ENCODE data around the gene LRRC71. TPM values are rescaled to one million over a fixed set of nuclear protein-coding genes. Genes with fewer than 3 reads are reported as not detected.

Gene LRRC71
- total and polyA plus RNA-seq, 7 experiments from 2014 or later, result not detected

- Histone ChIP-seq H3K27me3 (ENCODE audit: control insufficient read depth in 2 of 2, insufficient read depth in 2 of 2, low read length in 2 of 2) (no peaks in the 10 kb centered on the region), H3K4me1 (ENCODE audit: control insufficient read depth in 2 of 2, insufficient read depth in 2 of 2, low read length in 2 of 2) (no peaks in the 10 kb centered on the region), H3K4me3 (ENCODE audit: low read length) (no peak overlapping the region), H3K36me3 (ENCODE audit: control insufficient read depth in 2 of 3, insufficient read depth in 3 of 3, low read length in 3 of 3) (peaks cover 0 to 95% (median 26%) of the 10 kb centered on the region in 3 experiments), H3K27ac (ENCODE audit: low read depth, low read length) (no peak overlapping the region), H3K9me3 (ENCODE audit: control insufficient read depth in 2 of 3, low read length in 3 of 3) (no peaks in the 10 kb centered on the region)
- peaks cover 29 to 75% (median 47%) of the 10 kb centered on the region in 5 donors for H3K36me3 Mint-ChIP-seq
- H3K4me1 Mint-ChIP-seq, result peaks cover 0 to 9% (median 0%) of the 10 kb centered on the region in 7 donors
- ChIA-PET POLR2A (interaction anchor here (1.2 kb wide), 1 partner anchor 18 kb away, joined by 3 read pairs; no protein-coding TSS in a partner anchor), CTCF (no interaction called here)
- ATAC-seq (no peak), DNase-seq (no peak)
- intact Hi-C loops (cut with micrococcal nuclease), result no loop called here
- no peak overlapping the region for H3K4me3 Mint-ChIP-seq
- H3K9me3 Mint-ChIP-seq, result no peaks in the 10 kb centered on the region
- H3K27ac Mint-ChIP-seq, result no peak overlapping the region
- no peaks in the 10 kb centered on the region for H3K27me3 Mint-ChIP-seq
Measured at GRCh38 chr1:156947818-156948525, 27.5 kb downstream of the LRRC71 start.

GRCh38 chr1:156948708-156949107 lies 28.3 kb downstream of the LRRC71 start:
- no peak overlapping the region for H3K4me3 ChIP-seq (ENCODE audit: low read length)
- no peak overlapping the region for H3K27ac Mint-ChIP-seq

GRCh38 chr1:156949127-156949526 lies 28.7 kb downstream of the LRRC71 start:
- no peak overlapping the region for H3K27ac Mint-ChIP-seq
- no peaks in the 10 kb centered on the region for H3K9me3 ChIP-seq (ENCODE audit: control insufficient read depth in 2 of 3, low read length in 3 of 3)
- POLR2A ChIA-PET, result interaction anchor here (1.1 to 1.2 kb wide), 2 partner anchors 11 to 17 kb away, joined by 3 read pairs; no protein-coding TSS in a partner anchor
- H3K4me1 Mint-ChIP-seq, result peaks cover 0 to 9% (median 0%) of the 10 kb centered on the region in 7 donors
- peaks cover 25 to 76% (median 40%) of the 10 kb centered on the region in 5 donors for H3K36me3 Mint-ChIP-seq
- no peaks in the 10 kb centered on the region for H3K4me1 ChIP-seq (ENCODE audit: control insufficient read depth in 2 of 2, insufficient read depth in 2 of 2, low read length in 2 of 2)
- H3K9me3 Mint-ChIP-seq, result no peaks in the 10 kb centered on the region
- no peak overlapping the region for H3K4me3 Mint-ChIP-seq
- intact Hi-C loops (cut with micrococcal nuclease), result no loop called here
- ATAC-seq (no peak), DNase-seq (no peak)
- H3K27ac ChIP-seq (ENCODE audit: low read depth, low read length), result no peak overlapping the region
- H3K4me3 ChIP-seq (ENCODE audit: low read length), result no peak overlapping the region
- peaks cover 0 to 88% (median 25%) of the 10 kb centered on the region in 3 experiments for H3K36me3 ChIP-seq (ENCODE audit: control insufficient read depth in 2 of 3, insufficient read depth in 3 of 3, low read length in 3 of 3)
- H3K27me3 ChIP-seq (ENCODE audit: control insufficient read depth in 2 of 2, insufficient read depth in 2 of 2, low read length in 2 of 2), result no peaks in the 10 kb centered on the region
- CTCF ChIA-PET, result no interaction called here
- no peaks in the 10 kb centered on the region for H3K27me3 Mint-ChIP-seq

More at GRCh38 chr1:156948708-156949107, 28.3 kb downstream of the LRRC71 start:
- Histone ChIP-seq H3K27me3 (ENCODE audit: control insufficient read depth in 2 of 2, insufficient read depth in 2 of 2, low read length in 2 of 2) (no peaks in the 10 kb centered on the region), H3K9me3 (ENCODE audit: control insufficient read depth in 2 of 3, low read length in 3 of 3) (no peaks in the 10 kb centered on the region), H3K36me3 (ENCODE audit: control insufficient read depth in 2 of 3, insufficient read depth in 3 of 3, low read length in 3 of 3) (peaks cover 0 to 92% (median 26%) of the 10 kb centered on the region in 3 experiments), H3K4me1 (ENCODE audit: control insufficient read depth in 2 of 2, insufficient read depth in 2 of 2, low read length in 2 of 2) (no peaks in the 10 kb centered on the region), H3K27ac (ENCODE audit: low read depth, low read length) (no peak overlapping the region)
- peaks cover 0 to 9% (median 0%) of the 10 kb centered on the region in 7 donors for H3K4me1 Mint-ChIP-seq
- DNase-seq (no peak), ATAC-seq (no peak)
- H3K4me3 Mint-ChIP-seq, result no peak overlapping the region
- H3K36me3 Mint-ChIP-seq, result peaks cover 26 to 77% (median 42%) of the 10 kb centered on the region in 5 donors
- ChIA-PET CTCF (no interaction called here), POLR2A (interaction anchor here (1.2 kb wide), 1 partner anchor 17 kb away, joined by 3 read pairs; no protein-coding TSS in a partner anchor)
- no peaks in the 10 kb centered on the region for H3K9me3 Mint-ChIP-seq
- intact Hi-C loops (cut with micrococcal nuclease), result no loop called here
- no peaks in the 10 kb centered on the region for H3K27me3 Mint-ChIP-seq

GRCh38 chr1:156951371-156951770 lies 30.9 kb downstream of the LRRC71 start:
- POLR2A ChIA-PET, result no interaction called here
- H3K27ac Mint-ChIP-seq, result peak overlapping the region in 2 of 9 donors; percentile 11 to 51
- H3K27me3 Mint-ChIP-seq, result no peaks in the 10 kb centered on the region
- H3K27me3 ChIP-seq (ENCODE audit: control insufficient read depth in 2 of 2, insufficient read depth in 2 of 2, low read length in 2 of 2), result no peaks in the 10 kb centered on the region
- H3K9me3 Mint-ChIP-seq, result no peaks in the 10 kb centered on the region
- H3K4me1 Mint-ChIP-seq, result peaks cover 0 to 5% (median 0%) of the 10 kb centered on the region in 7 donors
- ATAC-seq (no peak), DNase-seq (no peak)
- H3K9me3 ChIP-seq (ENCODE audit: control insufficient read depth in 2 of 3, low read length in 3 of 3), result no peaks in the 10 kb centered on the region
- intact Hi-C loops (cut with micrococcal nuclease), result no loop called here
- no peak overlapping the region for H3K4me3 ChIP-seq (ENCODE audit: low read length)
- peaks cover 0 to 87% (median 15%) of the 10 kb centered on the region in 3 experiments for H3K36me3 ChIP-seq (ENCODE audit: control insufficient read depth in 2 of 3, insufficient read depth in 3 of 3, low read length in 3 of 3)
- H3K4me1 ChIP-seq (ENCODE audit: control insufficient read depth in 2 of 2, insufficient read depth in 2 of 2, low read length in 2 of 2), result no peaks in the 10 kb centered on the region
- CTCF ChIA-PET, result interaction anchor here (0.6 to 0.7 kb wide), 2 partner anchors 18 to 123 kb away, joined by 3 read pairs; no protein-coding TSS in a partner anchor
- H3K27ac ChIP-seq (ENCODE audit: low read depth, low read length), result no peak overlapping the region
- peaks cover 21 to 75% (median 32%) of the 10 kb centered on the region in 5 donors for H3K36me3 Mint-ChIP-seq
- no peak overlapping the region for H3K4me3 Mint-ChIP-seq

GRCh38 chr1:156953571-156953970 lies 33.1 kb downstream of the LRRC71 start:
- peak overlapping the region in 2 of 9 donors; percentile 51 to 62 for H3K27ac Mint-ChIP-seq
- H3K27me3 Mint-ChIP-seq, result no peaks in the 10 kb centered on the region
- no peak overlapping the region for H3K4me3 Mint-ChIP-seq
- H3K4me1 Mint-ChIP-seq, result peaks cover 0 to 16% (median 7%) of the 10 kb centered on the region in 7 donors
- H3K9me3 Mint-ChIP-seq, result no peaks in the 10 kb centered on the region
- no peak overlapping the region for H3K27ac ChIP-seq (ENCODE audit: low read depth, low read length)
- H3K36me3 Mint-ChIP-seq, result peaks cover 27 to 76% (median 29%) of the 10 kb centered on the region in 5 donors
- ChIA-PET POLR2A (no interaction called here), CTCF (no interaction called here)
- H3K4me1 ChIP-seq (ENCODE audit: control insufficient read depth in 2 of 2, insufficient read depth in 2 of 2, low read length in 2 of 2), result no peaks in the 10 kb centered on the region
- intact Hi-C loops (cut with micrococcal nuclease), result no loop called here
- ATAC-seq (no peak), DNase-seq (no peak)
- H3K27me3 ChIP-seq (ENCODE audit: control insufficient read depth in 2 of 2, insufficient read depth in 2 of 2, low read length in 2 of 2), result no peaks in the 10 kb centered on the region
- no peak overlapping the region for H3K4me3 ChIP-seq (ENCODE audit: low read length)
- H3K36me3 ChIP-seq (ENCODE audit: control insufficient read depth in 2 of 3, insufficient read depth in 3 of 3, low read length in 3 of 3), result peaks cover 0 to 87% (median 6%) of the 10 kb centered on the region in 3 experiments
- no peaks in the 10 kb centered on the region for H3K9me3 ChIP-seq (ENCODE audit: control insufficient read depth in 2 of 3, low read length in 3 of 3)

GRCh38 chr1:156956333-156956732 lies 35.9 kb downstream of the LRRC71 start:
- Mint-ChIP-seq H3K4me1 (peaks cover 8 to 43% (median 27%) of the 10 kb centered on the region in 7 donors), H3K36me3 (peaks cover 20 to 81% (median 28%) of the 10 kb centered on the region in 5 donors), H3K4me3 (no peak overlapping the region), H3K27ac (peak overlapping the region in 1 of 9 donors; percentile 14), H3K27me3 (no peaks in the 10 kb centered on the region), H3K9me3 (no peaks in the 10 kb centered on the region)
- ATAC-seq, result no peak
- H3K9me3 ChIP-seq (ENCODE audit: control insufficient read depth in 2 of 3, low read length in 3 of 3), result no peaks in the 10 kb centered on the region
- DNase-seq, result no peak
- H3K4me1 ChIP-seq (ENCODE audit: control insufficient read depth in 2 of 2, insufficient read depth in 2 of 2, low read length in 2 of 2), result peaks cover 0 to 5% of the 10 kb centered on the region in 2 donors
- POLR2A ChIA-PET, result no interaction called here
- H3K36me3 ChIP-seq (ENCODE audit: control insufficient read depth in 2 of 3, insufficient read depth in 3 of 3, low read length in 3 of 3), result peaks cover 0 to 84% (median 0%) of the 10 kb centered on the region in 3 experiments
- H3K4me3 ChIP-seq (ENCODE audit: low read length), result no peak overlapping the region
- intact Hi-C loops (cut with micrococcal nuclease), result no loop called here
- H3K27ac ChIP-seq (ENCODE audit: low read depth, low read length), result no peak overlapping the region
- CTCF ChIA-PET, result no interaction called here
- no peaks in the 10 kb centered on the region for H3K27me3 ChIP-seq (ENCODE audit: control insufficient read depth in 2 of 2, insufficient read depth in 2 of 2, low read length in 2 of 2)
